HL-60 (cell line): ENCODE data around the gene ADGRA1.

ENCODE experiments used
- CTCF ChIP-seq: IDR thresholded peaks from one replicate; pipeline ENCODE4 v1.5.1; 2011; ENCODE audit warnings: low read length, control low read depth, inconsistent platforms; ENCODE audit not compliant: insufficient read depth
- POLR2AphosphoS5 ChIP-seq: IDR thresholded peaks from 2 replicates; pipeline ENCODE4 v1.6.1; 2012; ENCODE audit warnings: low read depth
- REST ChIP-seq: IDR thresholded peaks from 2 replicates; pipeline ENCODE4 v1.6.1; 2012; ENCODE audit warnings: low read depth; ENCODE audit not compliant: insufficient replicate concordance

- TF ChIP-seq CTCF (no peak), REST (no peak), POLR2AphosphoS5 (no peak)
These were observed 3.6 kb downstream of the ADGRA1 start for GRCh38 chr10:133091316-133091715.
